Astrocyte (in vitro differentiated cells and primary cell): ENCODE data around the gene ZNF469.

Experiments used
- CTCF ChIP-seq: IDR thresholded peaks from 2 replicates; pipeline ENCODE4 v1.5.1; 2011; ENCODE audit warnings: low read depth, mild to moderate bottlenecking, inconsistent platforms, low read length, moderate library complexity; ENCODE audit not compliant: insufficient read depth
- EZH2 ChIP-seq: IDR thresholded peaks from 2 replicates; pipeline ENCODE4 v1.6.1; 2012; ENCODE audit warnings: mild to moderate bottlenecking, low read length, inconsistent platforms; ENCODE audit not compliant: insufficient read depth

GRCh38 chr16:88353691-88354090, 29.1 kb upstream of the ZNF469 start:
- TF ChIP-seq CTCF (no peak), EZH2 (no peak)
